ENCODE results near the gene PTPN14.

Gene PTPN14

DNA sequence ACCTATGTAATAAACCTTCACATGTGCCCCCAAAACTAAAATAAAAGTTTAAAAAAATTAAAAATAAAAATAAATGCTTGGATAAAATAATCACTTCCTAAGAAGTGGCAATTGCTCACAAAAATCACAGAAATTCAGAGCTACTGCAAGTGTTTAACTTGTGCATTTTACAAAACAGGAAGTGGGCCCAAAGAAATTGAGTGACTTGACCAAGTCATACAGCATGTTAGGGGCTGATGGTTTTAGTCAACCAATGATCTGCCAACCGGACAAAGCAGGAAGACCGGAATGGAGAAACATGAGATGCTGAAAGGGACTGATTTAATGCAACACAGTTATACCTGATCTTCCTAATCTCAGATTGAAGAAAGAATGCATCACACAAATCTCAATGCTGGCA is 173.9 kb downstream of the PTPN14 start:
- Histone ChIP-seq H2BK5ac (ENCODE audit: low read depth, low read length, poor library complexity) (no peak overlapping the region), H4K8ac (ENCODE audit: low read depth, low read length) (no peak overlapping the region), H2BK120ac (ENCODE audit: insufficient read depth, low read length, poor library complexity) (no peak overlapping the region), H3K18ac (ENCODE audit: low read length) (no peak overlapping the region), H3K79me2 (ENCODE audit: control insufficient read depth, insufficient read depth, low read length, poor library complexity) (peaks cover 4% of the 10 kb centered on the region), H3K9me3 (ENCODE audit: insufficient read depth, low read depth, low read length) (no peaks in the 10 kb centered on the region), H3K27ac (ENCODE audit: low read depth, low read length) (peak overlapping the region; percentile 24), H3K79me1 (ENCODE audit: low read length) (peaks cover 14% of the 10 kb centered on the region), H4K91ac (ENCODE audit: low read depth, low read length) (no peak overlapping the region), H3K4me2 (ENCODE audit: low read length) (no peak overlapping the region), H2AFZ (ENCODE audit: insufficient read depth, low read length, poor library complexity) (no peak overlapping the region), H4K12ac (ENCODE audit: low read depth, low read length) (no peak overlapping the region), H3K4me3 (ENCODE audit: low read depth, low read length) (no peak overlapping the region), H2AK5ac (ENCODE audit: low read length) (no peak overlapping the region), H3K27me3 (ENCODE audit: insufficient read depth, low read length) (no peaks in the 10 kb centered on the region), H3K23ac (ENCODE audit: low read length) (no peak overlapping the region), H3K36me3 (ENCODE audit: control insufficient read depth in 1 of 2, insufficient read depth in 2 of 2, low read length in 2 of 2) (peaks cover 20 to 27% of the 10 kb centered on the region in 2 experiments), H3K4ac (ENCODE audit: low read depth, low read length) (no peak overlapping the region), H3K14ac (ENCODE audit: low read length) (no peak overlapping the region), H3K4me1 (ENCODE audit: control insufficient read depth in 1 of 2, insufficient read depth in 2 of 2, low read length in 2 of 2) (peaks cover 21 to 27% of the 10 kb centered on the region in 2 experiments), H3K9ac (ENCODE audit: low read length) (no peak overlapping the region), H2BK12ac (ENCODE audit: low read length) (no peak overlapping the region)
- no CpG with 5 or more reads among the region's 2 CpGs for WGBS (ENCODE audit: extremely low coverage, insufficient coverage, insufficient read length)
- no peak for DNase-seq

DNA sequence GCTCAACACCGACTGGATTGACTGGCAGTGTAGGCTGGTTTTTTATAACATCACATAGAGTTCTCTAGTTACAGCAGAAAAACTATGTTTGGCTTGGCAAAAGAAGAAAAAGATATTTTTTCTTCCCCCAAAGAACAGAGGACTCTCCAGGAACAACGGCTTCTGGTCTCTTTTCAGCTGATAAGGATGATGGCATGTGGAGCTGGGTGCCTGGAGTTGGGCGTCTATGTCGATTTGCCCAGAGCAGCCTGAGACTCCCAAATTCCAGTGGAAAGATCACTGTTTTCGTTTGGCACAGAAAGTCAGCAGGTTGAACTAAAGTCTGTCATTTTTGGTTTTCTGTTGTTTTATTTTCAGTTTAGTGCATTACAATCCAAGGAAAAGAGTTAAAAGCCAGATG is 179.3 kb downstream of the PTPN14 start:
- no peaks in the 10 kb centered on the region for H3K9me3 ChIP-seq (ENCODE audit: insufficient read depth, low read depth, low read length)
- H3K4me2 ChIP-seq (ENCODE audit: low read length) = no peak overlapping the region
- no peak overlapping the region for H3K27ac ChIP-seq (ENCODE audit: low read depth, low read length)
- H3K14ac ChIP-seq (ENCODE audit: low read length) = no peak overlapping the region
- H3K36me3 ChIP-seq (ENCODE audit: control insufficient read depth in 1 of 2, insufficient read depth in 2 of 2, low read length in 2 of 2) = peaks cover 29 to 44% of the 10 kb centered on the region in 2 experiments
- no peak overlapping the region for H3K18ac ChIP-seq (ENCODE audit: low read length)
- no peak overlapping the region for H2AFZ ChIP-seq (ENCODE audit: insufficient read depth, low read length, poor library complexity)
- H3K4me3 ChIP-seq (ENCODE audit: low read depth, low read length) = no peak overlapping the region
- H2AK5ac ChIP-seq (ENCODE audit: low read length) = no peak overlapping the region
- H3K4ac ChIP-seq (ENCODE audit: low read depth, low read length) = no peak overlapping the region
- no peaks in the 10 kb centered on the region for H3K27me3 ChIP-seq (ENCODE audit: insufficient read depth, low read length)
- no peak for DNase-seq
- no peak overlapping the region for H3K23ac ChIP-seq (ENCODE audit: low read length)
- WGBS (ENCODE audit: extremely low coverage, insufficient coverage, insufficient read length) = no CpG with 5 or more reads among the region's 5 CpGs
- no peak overlapping the region for H2BK12ac ChIP-seq (ENCODE audit: low read length)
- H3K79me1 ChIP-seq (ENCODE audit: low read length) = no peaks in the 10 kb centered on the region
- H4K91ac ChIP-seq (ENCODE audit: low read depth, low read length) = no peak overlapping the region
- H3K9ac ChIP-seq (ENCODE audit: low read length) = no peak overlapping the region
- H2BK5ac ChIP-seq (ENCODE audit: low read depth, low read length, poor library complexity) = no peak overlapping the region
- H3K4me1 ChIP-seq (ENCODE audit: control insufficient read depth in 1 of 2, insufficient read depth in 2 of 2, low read length in 2 of 2) = no peaks in the 10 kb centered on the region
- H2BK120ac ChIP-seq (ENCODE audit: insufficient read depth, low read length, poor library complexity) = no peak overlapping the region
- no peak overlapping the region for H4K12ac ChIP-seq (ENCODE audit: low read depth, low read length)
- H3K79me2 ChIP-seq (ENCODE audit: control insufficient read depth, insufficient read depth, low read length, poor library complexity) = peaks cover 2% of the 10 kb centered on the region
- no peak overlapping the region for H4K8ac ChIP-seq (ENCODE audit: low read depth, low read length)

DNA sequence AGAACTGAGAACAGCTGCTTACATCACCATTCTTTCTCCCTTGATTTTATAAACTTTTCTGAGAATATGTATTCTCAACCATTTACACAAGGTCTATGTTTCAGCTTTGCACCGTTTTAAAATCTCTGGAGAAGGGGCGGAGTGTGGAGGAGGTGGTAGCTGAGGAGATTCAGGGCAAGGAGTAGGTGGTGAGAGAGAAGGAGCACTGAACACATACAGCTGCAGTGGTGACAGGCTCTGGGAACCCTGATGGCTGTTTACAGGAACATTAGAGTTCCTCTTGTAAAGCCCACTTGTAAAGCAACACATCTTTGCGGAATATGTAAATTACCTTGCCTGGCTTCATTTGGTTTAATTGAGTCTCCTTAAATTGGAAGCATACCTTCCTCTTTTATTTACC is 180.8 kb downstream of the PTPN14 start:
- H3K9me3 ChIP-seq (ENCODE audit: insufficient read depth, low read depth, low read length) = no peaks in the 10 kb centered on the region
- no CpG with 5 or more reads among the region's 3 CpGs for WGBS (ENCODE audit: extremely low coverage, insufficient coverage, insufficient read length)
- H3K27ac ChIP-seq (ENCODE audit: low read depth, low read length) = no peak overlapping the region
- no peaks in the 10 kb centered on the region for H3K27me3 ChIP-seq (ENCODE audit: insufficient read depth, low read length)
- no peak overlapping the region for H3K18ac ChIP-seq (ENCODE audit: low read length)
- H3K79me1 ChIP-seq (ENCODE audit: low read length) = no peaks in the 10 kb centered on the region
- no peak overlapping the region for H3K23ac ChIP-seq (ENCODE audit: low read length)
- H2BK120ac ChIP-seq (ENCODE audit: insufficient read depth, low read length, poor library complexity) = no peak overlapping the region
- H2AK5ac ChIP-seq (ENCODE audit: low read length) = no peak overlapping the region
- H3K4ac ChIP-seq (ENCODE audit: low read depth, low read length) = no peak overlapping the region
- no peak overlapping the region for H3K4me2 ChIP-seq (ENCODE audit: low read length)
- H2AFZ ChIP-seq (ENCODE audit: insufficient read depth, low read length, poor library complexity) = no peak overlapping the region
- no peak overlapping the region for H4K8ac ChIP-seq (ENCODE audit: low read depth, low read length)
- peaks cover 28 to 39% of the 10 kb centered on the region in 2 experiments for H3K36me3 ChIP-seq (ENCODE audit: control insufficient read depth in 1 of 2, insufficient read depth in 2 of 2, low read length in 2 of 2)
- no peak overlapping the region for H3K4me3 ChIP-seq (ENCODE audit: low read depth, low read length)
- no peak overlapping the region for H3K9ac ChIP-seq (ENCODE audit: low read length)
- H2BK12ac ChIP-seq (ENCODE audit: low read length) = no peak overlapping the region
- no peak overlapping the region for H4K91ac ChIP-seq (ENCODE audit: low read depth, low read length)
- H4K12ac ChIP-seq (ENCODE audit: low read depth, low read length) = no peak overlapping the region
- H3K79me2 ChIP-seq (ENCODE audit: control insufficient read depth, insufficient read depth, low read length, poor library complexity) = peaks cover 2% of the 10 kb centered on the region
- H3K14ac ChIP-seq (ENCODE audit: low read length) = no peak overlapping the region
- no peak for DNase-seq
- H3K4me1 ChIP-seq (ENCODE audit: control insufficient read depth in 1 of 2, insufficient read depth in 2 of 2, low read length in 2 of 2) = no peaks in the 10 kb centered on the region
- no peak overlapping the region for H2BK5ac ChIP-seq (ENCODE audit: low read depth, low read length, poor library complexity)

DNA sequence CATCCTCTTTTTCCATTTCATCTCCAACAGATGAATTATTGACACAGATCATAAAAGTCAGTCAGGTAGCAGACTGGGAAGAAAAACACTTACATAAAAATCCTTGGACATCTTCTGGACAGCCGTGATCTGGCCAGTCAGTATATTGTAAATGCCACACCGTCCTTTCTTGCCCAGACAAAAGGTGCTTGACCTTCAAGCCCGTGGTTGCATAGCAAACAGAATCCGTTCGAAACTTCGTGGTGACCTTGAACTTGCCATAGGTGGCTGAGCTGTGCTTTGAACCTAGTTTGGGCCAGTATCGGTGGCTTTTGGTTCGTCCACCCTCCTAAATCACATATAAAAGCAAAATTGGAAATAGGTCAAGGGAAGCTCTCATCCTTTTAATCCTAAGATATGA is 182.0 kb downstream of the PTPN14 start:
- Histone ChIP-seq H3K4me1 (ENCODE audit: control insufficient read depth in 1 of 2, insufficient read depth in 2 of 2, low read length in 2 of 2) (peaks cover 0 to 2% of the 10 kb centered on the region in 2 experiments), H4K91ac (ENCODE audit: low read depth, low read length) (no peak overlapping the region), H3K18ac (ENCODE audit: low read length) (no peak overlapping the region), H3K36me3 (ENCODE audit: control insufficient read depth in 1 of 2, insufficient read depth in 2 of 2, low read length in 2 of 2) (peaks cover 35 to 43% of the 10 kb centered on the region in 2 experiments), H3K9me3 (ENCODE audit: insufficient read depth, low read depth, low read length) (no peaks in the 10 kb centered on the region), H3K4ac (ENCODE audit: low read depth, low read length) (no peak overlapping the region), H3K23ac (ENCODE audit: low read length) (no peak overlapping the region), H4K8ac (ENCODE audit: low read depth, low read length) (no peak overlapping the region), H3K27ac (ENCODE audit: low read depth, low read length) (no peak overlapping the region), H2BK12ac (ENCODE audit: low read length) (no peak overlapping the region), H3K79me2 (ENCODE audit: control insufficient read depth, insufficient read depth, low read length, poor library complexity) (peaks cover 2% of the 10 kb centered on the region), H2AFZ (ENCODE audit: insufficient read depth, low read length, poor library complexity) (no peak overlapping the region), H2BK5ac (ENCODE audit: low read depth, low read length, poor library complexity) (no peak overlapping the region), H3K79me1 (ENCODE audit: low read length) (no peaks in the 10 kb centered on the region), H2AK5ac (ENCODE audit: low read length) (no peak overlapping the region), H4K12ac (ENCODE audit: low read depth, low read length) (no peak overlapping the region), H3K4me3 (ENCODE audit: low read depth, low read length) (no peak overlapping the region), H3K27me3 (ENCODE audit: insufficient read depth, low read length) (no peaks in the 10 kb centered on the region), H3K4me2 (ENCODE audit: low read length) (no peak overlapping the region), H3K14ac (ENCODE audit: low read length) (no peak overlapping the region), H3K9ac (ENCODE audit: low read length) (no peak overlapping the region), H2BK120ac (ENCODE audit: insufficient read depth, low read length, poor library complexity) (peak overlapping the region; percentile 17)
- WGBS (ENCODE audit: extremely low coverage, insufficient coverage, insufficient read length) = no CpG with 5 or more reads among the region's 8 CpGs
- no peak for DNase-seq
